Skeletal muscle satellite cell (primary cell): ENCODE measurements around the gene DMKN.
"Not testable (repeated sequence)": the region's sequence is repeated elsewhere in the genome, so short reads cannot be mapped to it uniquely, and the experiment has no call there.

Experiments used
- H3K27me3 ChIP-seq: 2 replicates; pipeline ENCODE4 v1.7.0; 2013; ENCODE audit warnings: low read length; ENCODE audit not compliant: control insufficient read depth, insufficient read depth
- H3K36me3 ChIP-seq: 2 replicates; pipeline ENCODE4 v1.7.0; 2013; ENCODE audit warnings: mild to moderate bottlenecking, control low read depth, low read length; ENCODE audit not compliant: insufficient read depth
- H3K4me1 ChIP-seq: 2 replicates; pipeline ENCODE4 v1.7.0; 2013; ENCODE audit warnings: low read length; ENCODE audit not compliant: control insufficient read depth, insufficient read depth
- H3K4me2 ChIP-seq: 2 replicates; pipeline ENCODE4 v1.7.0; 2013; ENCODE audit warnings: mild to moderate bottlenecking, low read length
- H3K4me3 ChIP-seq: 2 replicates; pipeline ENCODE4 v1.7.0; 2013; ENCODE audit warnings: low read length
- H3K9ac ChIP-seq: 2 replicates; pipeline ENCODE4 v1.7.0; 2013; ENCODE audit warnings: mild to moderate bottlenecking, low read depth, low read length, moderate library complexity
- H3K9me3 ChIP-seq: replicated peaks from 2 replicates; pipeline ENCODE4 v1.7.0; 2013; ENCODE audit warnings: mild to moderate bottlenecking, control low read depth, low read length

Gene DMKN

DNA sequence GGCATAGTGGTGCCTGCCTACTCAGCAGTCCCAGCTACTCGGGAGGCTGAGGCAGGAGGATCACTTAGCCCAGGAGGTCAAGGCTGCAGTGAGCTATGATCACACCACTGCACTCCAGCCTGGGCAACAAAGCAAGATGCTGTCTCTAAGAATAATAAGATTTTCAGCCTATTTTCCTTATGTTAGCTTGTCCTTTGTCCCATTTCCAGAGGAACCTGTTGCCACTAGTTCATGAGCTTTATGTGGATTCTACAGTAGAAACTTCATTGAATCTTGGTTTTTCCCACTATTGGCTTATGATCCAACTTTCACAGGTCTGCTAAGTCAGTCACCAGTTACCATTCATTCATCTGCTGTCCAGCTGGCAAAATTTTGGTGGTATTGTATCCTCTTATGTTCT, 47.2 kb downstream of the DMKN start:
- Histone ChIP-seq H3K4me1 (no peaks in the 10 kb centered on the region), H3K4me3 (no peak overlapping the region), H3K4me2 (no peak overlapping the region), H3K9ac (no peak overlapping the region), H3K27me3 (peaks cover 11% of the 10 kb centered on the region), H3K36me3 (no peaks in the 10 kb centered on the region), H3K9me3 (no peaks in the 10 kb centered on the region)

- not testable (repeated sequence) for H3K4me3 ChIP-seq, H3K4me1 ChIP-seq, H3K4me2 ChIP-seq, H3K9me3 ChIP-seq, H3K36me3 ChIP-seq, H3K9ac ChIP-seq
- peaks cover 15% of the 10 kb centered on the region for H3K27me3 ChIP-seq
Measured at GRCh38 chr19:35462956-35463355, 50.5 kb downstream of the DMKN start.

- H3K36me3 ChIP-seq, result no peaks in the 10 kb centered on the region
- H3K4me2 ChIP-seq, result no peak overlapping the region
- H3K27me3 ChIP-seq, result peaks cover 14% of the 10 kb centered on the region
- no peak overlapping the region for H3K4me3 ChIP-seq
- H3K9ac ChIP-seq, result no peak overlapping the region
- H3K9me3 ChIP-seq, result no peaks in the 10 kb centered on the region
- no peaks in the 10 kb centered on the region for H3K4me1 ChIP-seq
Measured at GRCh38 chr19:35462476-35462953, 50.9 kb downstream of the DMKN start.

DNA sequence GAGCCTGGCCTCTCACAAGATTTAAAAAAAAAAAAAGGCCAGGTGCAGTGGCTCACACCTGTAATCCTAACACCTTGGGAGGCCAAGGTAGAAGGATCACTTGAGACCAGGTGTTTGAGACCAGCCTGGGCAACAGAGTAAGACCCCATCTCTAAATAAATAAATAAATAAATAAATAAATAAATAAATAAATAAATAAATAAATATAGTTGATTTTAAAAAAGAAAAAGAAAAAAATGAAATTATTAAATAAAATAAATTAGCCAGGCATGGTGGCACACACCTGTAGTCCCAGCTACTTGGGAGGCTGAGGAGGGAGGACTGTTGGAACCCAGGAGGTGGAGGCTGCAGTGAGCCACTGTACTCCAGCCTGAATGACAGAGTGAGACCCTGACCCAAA, 51.7 kb downstream of the DMKN start:
- peaks cover 21% of the 10 kb centered on the region for H3K27me3 ChIP-seq
- H3K9ac ChIP-seq, H3K36me3 ChIP-seq, H3K9me3 ChIP-seq, H3K4me3 ChIP-seq, H3K4me2 ChIP-seq, H3K4me1 ChIP-seq: not testable (repeated sequence)

GRCh38 chr19:35461060-35461459, 52.4 kb downstream of the DMKN start:
- Histone ChIP-seq H3K4me1 (no peaks in the 10 kb centered on the region), H3K36me3 (no peaks in the 10 kb centered on the region), H3K9ac (no peak overlapping the region), H3K27me3 (peaks cover 18% of the 10 kb centered on the region), H3K4me2 (no peak overlapping the region), H3K9me3 (no peaks in the 10 kb centered on the region), H3K4me3 (no peak overlapping the region)

DNA sequence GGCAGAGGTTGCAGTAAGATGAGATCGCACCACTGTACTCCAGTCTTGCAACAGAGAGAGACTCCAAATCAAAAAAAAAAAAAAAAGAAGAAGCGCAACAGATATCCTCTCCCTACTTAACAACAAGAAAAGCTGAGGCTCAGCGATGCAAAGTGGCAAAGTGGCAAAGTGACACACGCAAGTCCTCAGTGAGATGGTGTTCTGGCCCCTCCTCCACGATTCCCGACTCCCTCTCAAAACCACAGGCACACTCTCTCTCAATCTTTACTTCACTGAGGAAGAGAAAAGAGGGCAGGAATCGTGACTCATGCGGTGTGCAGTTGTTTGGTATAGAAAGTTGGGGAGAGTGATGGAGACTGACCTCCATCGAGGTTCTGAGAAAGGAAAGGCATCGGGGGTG, 52.8 kb downstream of the DMKN start:
- Histone ChIP-seq H3K36me3 (no peaks in the 10 kb centered on the region), H3K4me3 (no peak overlapping the region), H3K27me3 (peaks cover 18% of the 10 kb centered on the region), H3K4me2 (no peak overlapping the region), H3K9me3 (no peaks in the 10 kb centered on the region), H3K4me1 (no peaks in the 10 kb centered on the region), H3K9ac (no peak overlapping the region)

- Histone ChIP-seq H3K27me3 (peaks cover 14% of the 10 kb centered on the region), H3K36me3 (no peaks in the 10 kb centered on the region), H3K9me3 (no peaks in the 10 kb centered on the region), H3K4me3 (no peak overlapping the region), H3K9ac (no peak overlapping the region), H3K4me1 (no peaks in the 10 kb centered on the region), H3K4me2 (no peak overlapping the region)
Measured at GRCh38 chr19:35459414-35460082, 53.9 kb downstream of the DMKN start.

DNA sequence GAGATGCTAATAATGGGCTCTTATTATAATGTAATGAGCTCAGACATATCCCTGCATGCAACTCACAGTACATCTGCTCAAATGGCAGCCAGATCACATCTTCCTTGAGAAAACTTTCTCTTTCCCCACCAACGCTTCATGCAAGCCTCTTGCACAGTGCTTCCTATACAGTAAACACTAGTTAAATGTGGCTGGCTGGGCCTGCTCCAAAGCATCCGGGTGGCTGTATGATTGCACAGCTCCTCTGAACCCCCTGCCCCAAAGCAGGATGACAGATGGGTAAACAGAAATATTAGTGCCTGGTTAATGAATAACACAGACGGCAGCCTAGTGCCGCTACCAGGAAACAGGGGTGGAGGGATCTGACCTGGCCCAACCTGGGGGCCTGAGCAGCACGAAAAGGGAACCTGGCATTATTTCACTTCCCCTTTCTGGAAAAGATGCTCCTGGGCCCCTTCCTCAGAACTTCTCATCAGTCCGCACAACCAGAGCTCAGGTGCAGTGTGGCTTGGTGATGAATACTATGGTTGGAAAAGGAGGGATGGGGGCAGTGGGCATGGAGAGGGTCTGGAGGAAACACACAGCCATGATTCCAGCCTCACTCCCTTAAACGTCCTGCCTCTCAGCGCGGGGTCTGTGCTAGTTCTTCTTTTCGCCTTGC, 54.6 kb downstream of the DMKN start:
- Histone ChIP-seq H3K27me3 (peaks cover 14% of the 10 kb centered on the region), H3K4me1 (no peaks in the 10 kb centered on the region), H3K9me3 (no peaks in the 10 kb centered on the region), H3K4me2 (no peak overlapping the region), H3K9ac (no peak overlapping the region), H3K4me3 (no peak overlapping the region), H3K36me3 (no peaks in the 10 kb centered on the region)

GRCh38 chr19:35458192-35458591, 55.3 kb downstream of the DMKN start:
- H3K4me3 ChIP-seq, result no peak overlapping the region
- no peaks in the 10 kb centered on the region for H3K4me1 ChIP-seq
- no peak overlapping the region for H3K9ac ChIP-seq
- peaks cover 14% of the 10 kb centered on the region for H3K27me3 ChIP-seq
- no peaks in the 10 kb centered on the region for H3K36me3 ChIP-seq
- H3K4me2 ChIP-seq, result no peak overlapping the region
- H3K9me3 ChIP-seq, result no peaks in the 10 kb centered on the region

GRCh38 chr19:35457173-35457572, 56.3 kb downstream of the DMKN start:
- peaks cover 14% of the 10 kb centered on the region for H3K27me3 ChIP-seq
- no peaks in the 10 kb centered on the region for H3K4me1 ChIP-seq
- H3K4me3 ChIP-seq, result no peak overlapping the region

DNA sequence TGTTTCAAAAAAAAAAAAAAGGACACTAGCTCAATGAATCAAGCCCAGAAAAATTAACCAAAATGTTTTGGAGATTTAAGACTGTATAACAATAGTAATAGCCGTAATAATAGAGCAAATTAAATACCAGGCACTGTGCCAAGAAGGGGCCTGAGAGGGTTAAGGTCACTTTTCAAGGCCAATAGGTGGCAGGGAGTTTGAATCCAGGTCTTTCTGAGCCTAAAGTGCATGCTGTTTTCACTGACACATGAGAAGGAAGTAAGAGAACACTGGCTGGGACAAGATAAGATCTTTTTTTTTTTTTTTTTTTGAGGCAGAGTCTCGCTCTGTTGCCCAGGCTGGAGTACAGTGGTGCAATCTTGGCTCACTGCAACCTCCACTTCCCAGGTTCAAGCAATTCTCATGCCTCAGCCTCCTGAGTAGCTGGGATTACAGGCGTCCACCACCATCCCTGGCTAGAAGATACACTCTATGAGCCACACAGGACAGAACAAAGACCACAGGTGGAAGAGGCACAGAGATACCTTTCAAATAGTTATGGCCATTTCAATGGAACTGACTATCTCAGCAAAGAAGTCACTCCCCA, 57.7 kb downstream of the DMKN start:
- no peaks in the 10 kb centered on the region for H3K36me3 ChIP-seq
- H3K4me3 ChIP-seq, result no peak overlapping the region
- H3K4me2 ChIP-seq, result no peak overlapping the region
- H3K9ac ChIP-seq, result no peak overlapping the region
- H3K27me3 ChIP-seq, result peaks cover 14% of the 10 kb centered on the region
- no peaks in the 10 kb centered on the region for H3K4me1 ChIP-seq
- no peaks in the 10 kb centered on the region for H3K9me3 ChIP-seq

More at GRCh38 chr19:35457173-35457572, 56.3 kb downstream of the DMKN start:
- Histone ChIP-seq H3K9ac (no peak overlapping the region), H3K4me2 (no peak overlapping the region), H3K9me3 (no peaks in the 10 kb centered on the region), H3K36me3 (no peaks in the 10 kb centered on the region)

DNA sequence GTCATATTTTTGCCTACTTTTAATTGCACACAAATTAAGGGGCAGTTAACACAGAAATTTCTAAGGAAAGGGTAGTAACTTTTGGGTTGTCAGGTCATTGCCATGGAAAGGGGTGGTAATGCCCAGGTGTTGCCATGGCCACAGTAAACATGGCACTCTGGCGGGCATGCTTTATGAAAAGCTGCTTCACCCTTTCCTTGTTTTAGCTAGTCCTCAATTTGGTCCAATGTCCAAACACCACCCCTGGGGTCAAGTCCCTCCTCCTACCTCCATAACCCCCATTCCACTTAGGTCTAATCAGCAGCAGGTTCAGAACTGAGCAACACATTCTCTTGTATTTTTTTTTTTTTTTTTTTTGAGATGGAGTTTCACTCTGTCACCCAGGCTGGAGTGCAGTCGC, 58.8 kb downstream of the DMKN start:
- Histone ChIP-seq H3K36me3 (no peaks in the 10 kb centered on the region), H3K4me2 (no peak overlapping the region), H3K4me3 (no peak overlapping the region), H3K27me3 (peaks cover 14% of the 10 kb centered on the region), H3K9me3 (no peaks in the 10 kb centered on the region), H3K4me1 (no peaks in the 10 kb centered on the region), H3K9ac (no peak overlapping the region)
